ENCODE data around the gene PER1. TPM values are rescaled to one million over a fixed set of nuclear protein-coding genes. Genes with fewer than 3 reads are reported as not detected.

Gene PER1
- total RNA-seq, 1 experiment from 2014 or later = 87.6 TPM

- H3K9me3 ChIP-seq (ENCODE audit: control insufficient read depth in 1 of 2, insufficient read depth in 1 of 2, low read depth in 1 of 2, low read length in 2 of 2) = no peaks in the 10 kb centered on the region
- H3K36me3 ChIP-seq (ENCODE audit: control insufficient read depth in 1 of 2, insufficient read depth in 2 of 2, low read length in 2 of 2) = peaks cover 3 to 21% of the 10 kb centered on the region in 2 experiments
- TF ChIP-seq SIN3A (IDR thresholded peaks at IDR 0.05; ENCODE audit: low read depth) = 0 out of 2 replicates have a peak, but pooled peaks have one; percentile 14
- TF ChIP-seq JUND (IDR thresholded peaks at IDR 0.05) = no peak
- TF ChIP-seq CTCF (IDR thresholded peaks at IDR 0.05 in 2 of 3, conservative IDR thresholded peaks at IDR 0.05 in 1 of 3; ENCODE audit: borderline replicate concordance in 1 of 3, insufficient read depth in 1 of 3, low read depth in 2 of 3, low read length in 2 of 3) = no peak
- BruUV-seq (replicated peaks) = no TSS peak
- H3K9ac ChIP-seq (ENCODE audit: low read length) = peak overlapping the region; percentile 44; the same call in 1 of the 2 replicates
- ChIA-PET CTCF (interaction anchor here (1.4 to 2.8 kb wide), 3 partner anchors 11 to 64 kb away, joined by 4 to 13 read pairs (median 7); no protein-coding TSS in a partner anchor), RAD21 (ENCODE audit: low non-redundant PET in 1 of 2, low total read pairs in 2 of 2, uncharacterized antibody in 2 of 2, unreplicated experiment in 2 of 2) (interaction anchor here in 1 of 2 experiments (0.6 kb wide), 1 partner anchor 110 kb away, joined by 3 read pairs; the partner anchor contains the start of gene CTC1), POLR2A (interaction anchor here (2.2 to 3.7 kb wide), 2 partner anchors 14 to 36 kb away, joined by 6 to 25 read pairs; partner anchors contain the start of gene PER1)
- H4K20me1 ChIP-seq (ENCODE audit: insufficient read depth) = 0 out of 2 replicates have a peak, but pooled peaks cover 6% of the 10 kb centered on the region
- intact Hi-C loops (cut with micrococcal nuclease) = loop anchor here (2.0 to 5.0 kb wide), 3 partner anchors 17 to 84 kb away; no protein-coding TSS in a partner anchor
- H3K4me2 ChIP-seq (ENCODE audit: low read length) = peak overlapping the region; percentile 77
- H3K27ac ChIP-seq (ENCODE audit: low read depth, low read length) = peak overlapping the region; percentile 16
- peak overlapping the region in 1 of 2 experiments; percentile 33; a peak in 1 of 4 replicates for H3K4me3 ChIP-seq (replicated peaks in 1 of 2; ENCODE audit: low read depth in 1 of 2, low read length in 2 of 2)
- H3K9me2 ChIP-seq (ENCODE audit: insufficient read depth) = no peaks in the 10 kb centered on the region
- peaks cover 32 to 71% of the 10 kb centered on the region in 2 experiments for H3K4me1 ChIP-seq (ENCODE audit: control insufficient read depth in 1 of 2, insufficient read depth in 2 of 2, low read length in 2 of 2)
- peak overlapping the region; percentile 70 for H2AFZ ChIP-seq (ENCODE audit: low read depth, low read length, poor library complexity, severe bottlenecking)
- no peaks in the 10 kb centered on the region for H3K27me3 ChIP-seq (ENCODE audit: insufficient read depth, low read length)
- ATAC-seq (no peak), DNase-seq (ENCODE audit: low read depth, low spot score) (no peak)
- H3K79me2 ChIP-seq (ENCODE audit: insufficient read depth, low read length) = no peaks in the 10 kb centered on the region
Observed at GRCh38 chr17:8137645-8138373, 14.4 kb downstream of the PER1 start.

- H3K4me2 ChIP-seq (ENCODE audit: low read length) = peak overlapping the region; percentile 55
- no peaks in the 10 kb centered on the region for H3K9me3 ChIP-seq (ENCODE audit: control insufficient read depth in 1 of 2, insufficient read depth in 1 of 2, low read depth in 1 of 2, low read length in 2 of 2)
- no TSS peak for BruUV-seq (replicated peaks)
- no peaks in the 10 kb centered on the region for H3K27me3 ChIP-seq (ENCODE audit: insufficient read depth, low read length)
- H3K36me3 ChIP-seq (ENCODE audit: control insufficient read depth in 1 of 2, insufficient read depth in 2 of 2, low read length in 2 of 2) = no peaks in the 10 kb centered on the region
- peak overlapping the region; percentile 39 for H3K27ac ChIP-seq (ENCODE audit: low read depth, low read length)
- ChIA-PET POLR2A (interaction anchor here (0.7 to 2.6 kb wide), 5 partner anchors 12 to 39 kb away, joined by 3 to 18 read pairs (median 4); partner anchors contain the start of gene PER1), RAD21 (ENCODE audit: low non-redundant PET in 1 of 2, low total read pairs in 2 of 2, uncharacterized antibody in 2 of 2, unreplicated experiment in 2 of 2) (no interaction called here), CTCF (interaction anchor here (0.7 to 2.9 kb wide), 8 partner anchors 12 to 90 kb away, joined by 3 to 10 read pairs (median 4); no protein-coding TSS in a partner anchor)
- 0 out of 2 replicates have a peak overlapping the region, but pooled peaks have one; percentile 0 for H3K9ac ChIP-seq (ENCODE audit: low read length)
- no peaks in the 10 kb centered on the region for H4K20me1 ChIP-seq (ENCODE audit: insufficient read depth)
- H3K9me2 ChIP-seq (ENCODE audit: insufficient read depth) = no peaks in the 10 kb centered on the region
- intact Hi-C loops (cut with micrococcal nuclease) = no loop called here
- H3K4me1 ChIP-seq (ENCODE audit: control insufficient read depth in 1 of 2, insufficient read depth in 2 of 2, low read length in 2 of 2) = peaks cover 25 to 61% of the 10 kb centered on the region in 2 experiments
- ATAC-seq (0 out of 2 replicates have a peak, but pooled peaks have one; percentile 2), DNase-seq (ENCODE audit: low read depth, low spot score) (no peak)
- peak overlapping the region; percentile 98 for H2AFZ ChIP-seq (ENCODE audit: low read depth, low read length, poor library complexity, severe bottlenecking)
- no peak overlapping the region for H3K4me3 ChIP-seq (replicated peaks in 1 of 2; ENCODE audit: low read depth in 1 of 2, low read length in 2 of 2)
- H3K79me2 ChIP-seq (ENCODE audit: insufficient read depth, low read length) = no peaks in the 10 kb centered on the region
- no peak for TF ChIP-seq CEBPB (IDR thresholded peaks at IDR 0.05; ENCODE audit: low read depth)
- TF ChIP-seq EGR1 (IDR thresholded peaks at IDR 0.05; ENCODE audit: low read depth) = no peak
- no peak for TF ChIP-seq ZFX (IDR thresholded peaks at IDR 0.05)
- no peak for TF ChIP-seq YY1 (IDR thresholded peaks at IDR 0.05; ENCODE audit: extremely low read depth, insufficient replicate concordance, low read depth, low read length)
- no peak for TF ChIP-seq TCF7L2 (IDR thresholded peaks at IDR 0.05; ENCODE audit: borderline replicate concordance, extremely low read depth, insufficient read depth, insufficient read length)
- no peak for TF ChIP-seq REST (IDR thresholded peaks at IDR 0.05; ENCODE audit: low read depth)
- TF ChIP-seq CBX3 (IDR thresholded peaks at IDR 0.05; ENCODE audit: low read depth) = no peak
- TF ChIP-seq SRF (IDR thresholded peaks at IDR 0.05; ENCODE audit: low read depth) = no peak
- no peak for TF ChIP-seq ZNF274 (IDR thresholded peaks at IDR 0.05; ENCODE audit: low read depth, low read length)
- TF ChIP-seq SP1 (IDR thresholded peaks at IDR 0.05; ENCODE audit: low read depth) = no peak
Observed at GRCh38 chr17:8133941-8134340, 18.3 kb downstream of the PER1 start.
